Activated gamma-delta T cell treated with anti-CD3 and anti-CD28 coated beads, Interleukin-2, amount 50 U/mL, for 16 hours (primary cell): Measurements from ENCODE around the gene FBXO28.
A peak's percentile ranks its signal among the peaks of the same experiment; 100 is the strongest.

Source experiments
- DNase-seq: peaks from one replicate; pipeline ENCODE4 v3.0.0-alpha.2; 2020; ENCODE audit warnings: low read depth

FBXO28 gene

GRCh38 chr1:224157316-224157715 lies 43.4 kb downstream of the FBXO28 start:
- no peak for DNase-seq

GRCh38 chr1:224159541-224159940 lies 45.6 kb downstream of the FBXO28 start:
- DNase-seq = no peak

- no peak for DNase-seq
These were observed 46.3 kb downstream of the FBXO28 start for GRCh38 chr1:224160171-224160682.

GRCh38 chr1:224162768-224163167 lies 48.9 kb downstream of the FBXO28 start:
- DNase-seq = no peak

- DNase-seq = no peak
These were observed 49.4 kb downstream of the FBXO28 start for GRCh38 chr1:224163311-224163710.

GRCh38 chr1:224168859-224169380 lies 55.0 kb downstream of the FBXO28 start:
- DNase-seq = no peak

GRCh38 chr1:224169718-224170270 lies 55.9 kb downstream of the FBXO28 start:
- DNase-seq = no peak

GRCh38 chr1:224170343-224170742 lies 56.4 kb downstream of the FBXO28 start:
- no peak for DNase-seq

- DNase-seq = no peak
These were observed 57.0 kb downstream of the FBXO28 start for GRCh38 chr1:224170748-224171478.

GRCh38 chr1:224172229-224172628 lies 58.3 kb downstream of the FBXO28 start:
- DNase-seq = no peak

GRCh38 chr1:224173523-224173922 lies 59.6 kb downstream of the FBXO28 start:
- no peak for DNase-seq

GRCh38 chr1:224175617-224176016 lies 61.7 kb downstream of the FBXO28 start:
- DNase-seq = no peak

- no peak for DNase-seq
These were observed 63.6 kb downstream of the FBXO28 start for GRCh38 chr1:224177356-224177999.

- no peak for DNase-seq
These were observed 65.0 kb downstream of the FBXO28 start for GRCh38 chr1:224178894-224179293.

- no peak for DNase-seq
These were observed 67.0 kb downstream of the FBXO28 start for GRCh38 chr1:224180783-224181452.

- no peak for DNase-seq
These were observed 67.5 kb downstream of the FBXO28 start for GRCh38 chr1:224181453-224181810.

GRCh38 chr1:224182057-224182865 lies 68.3 kb downstream of the FBXO28 start:
- peak; percentile 14 for DNase-seq

- DNase-seq = peak; percentile 73
These were observed 69.1 kb downstream of the FBXO28 start, which contains the start of gene DEGS1 for GRCh38 chr1:224182866-224183590. TSS of gene DEGS1 (plus strand) at chr1:224183240. CDS start at chr1:224183337, 97 bp downstream.

- DNase-seq = peak; percentile 38
These were observed 69.8 kb downstream of the FBXO28 start for GRCh38 chr1:224183591-224184312.

- no peak for DNase-seq
These were observed 71.3 kb downstream of the FBXO28 start for GRCh38 chr1:224185208-224185607.
